Measurements from ENCODE around the gene B4GALT2.
A peak's percentile ranks its signal among the peaks of the same experiment; 100 is the strongest.

Gene B4GALT2

GRCh38 chr1:43970911-43971310 lies 8.1 kb upstream of the B4GALT2 start:
- DNase-seq: no peak

- DNase-seq: no peak
Observed at GRCh38 chr1:43971336-43971980, 7.6 kb upstream of the B4GALT2 start.

GRCh38 chr1:43973981-43974442 lies 5.0 kb upstream of the B4GALT2 start:
- DNase-seq: no peak

- DNase-seq: peak; percentile 96
Observed at GRCh38 chr1:43974443-43975248, 4.4 kb upstream of the B4GALT2 start, which contains the start of gene ATP6V0B. Gene ATP6V0B, plus strand, starts transcription at chr1:43974960. Its CDS starts 81 bp downstream, at chr1:43975041.

GRCh38 chr1:43975249-43975961 lies 3.6 kb upstream of the B4GALT2 start:
- no peak for DNase-seq

- no peak for DNase-seq
Observed at GRCh38 chr1:43976045-43976444, 3.0 kb upstream of the B4GALT2 start.

- no peak for DNase-seq
Observed at GRCh38 chr1:43976890-43977289, 2.1 kb upstream of the B4GALT2 start.

GRCh38 chr1:43977376-43978263 lies 1.4 kb upstream of the B4GALT2 start:
- no peak for DNase-seq

GRCh38 chr1:43978264-43978550 lies 803 bp upstream of the B4GALT2 start:
- DNase-seq: no peak

- no peak for DNase-seq
Observed at GRCh38 chr1:43979261-43979527, 184 bp downstream of the B4GALT2 start.

- DNase-seq: peak; percentile 61
Observed at GRCh38 chr1:43979528-43980254, 681 bp downstream of the B4GALT2 start.

- DNase-seq: no peak
Observed at GRCh38 chr1:43980255-43981134, 1.5 kb downstream of the B4GALT2 start.

GRCh38 chr1:43981135-43981491 lies 2.1 kb downstream of the B4GALT2 start:
- DNase-seq: no peak

GRCh38 chr1:43981636-43982035 lies 2.6 kb downstream of the B4GALT2 start:
- DNase-seq: no peak

GRCh38 chr1:43982241-43982640 lies 3.2 kb downstream of the B4GALT2 start:
- no peak for DNase-seq

- no peak for DNase-seq
Observed at GRCh38 chr1:43982808-43983207, 3.8 kb downstream of the B4GALT2 start.

GRCh38 chr1:43983253-43983899 lies 4.4 kb downstream of the B4GALT2 start:
- DNase-seq: no peak

GRCh38 chr1:43984855-43985254 lies 5.8 kb downstream of the B4GALT2 start:
- no peak for DNase-seq

GRCh38 chr1:43985984-43986595 lies 7.1 kb downstream of the B4GALT2 start:
- no peak for DNase-seq

GRCh38 chr1:43986712-43987111 lies 7.7 kb downstream of the B4GALT2 start:
- no peak for DNase-seq

Data from 8988T (cell line).